Immature natural killer cell (primary cell): ENCODE data around the gene ZBTB20. TPM values are rescaled to one million over a fixed set of nuclear protein-coding genes. Genes with fewer than 3 reads are reported as not detected.

Source experiments
- DNase-seq, 3 donors: peaks; one replicate each; pipeline ENCODE4 v3.0.0; 2022; ENCODE audit warnings: mixed read lengths in 1 of 3
- H3K27ac Mint-ChIP-seq, 6 donors: one replicate each; pipeline ENCODE4 v1.8.0; 2020; ENCODE audit warnings: mixed read lengths in 6 of 6, mild to moderate bottlenecking in 5 of 6, inconsistent platforms in 4 of 6, moderate library complexity in 3 of 6
- H3K27me3 Mint-ChIP-seq, 3 donors: one replicate each; pipeline ENCODE4 v1.8.0; 2020 to 2021; ENCODE audit warnings: low read depth in 3 of 3, mild to moderate bottlenecking in 3 of 3, mixed read lengths in 3 of 3, moderate library complexity in 3 of 3, inconsistent platforms in 1 of 3
- H3K36me3 Mint-ChIP-seq, 3 donors: one replicate each; pipeline ENCODE4 v1.8.0; 2020; ENCODE audit warnings: mixed read lengths in 3 of 3, inconsistent platforms in 2 of 3, mild to moderate bottlenecking in 2 of 3
- H3K4me1 Mint-ChIP-seq, 2 donors: one replicate each; pipeline ENCODE4 v1.8.0; 2020; ENCODE audit warnings: inconsistent platforms in 2 of 2, mild to moderate bottlenecking in 2 of 2, mixed read lengths in 2 of 2, moderate library complexity in 1 of 2
- H3K4me3 Mint-ChIP-seq, 5 donors: one replicate each; pipeline ENCODE4 v1.8.0; 2020; ENCODE audit warnings: mild to moderate bottlenecking in 5 of 5, mixed read lengths in 5 of 5, inconsistent platforms in 3 of 5, moderate library complexity in 3 of 5
- H3K9me3 Mint-ChIP-seq, 6 donors: one replicate each; pipeline ENCODE4 v1.8.0; 2020; ENCODE audit warnings: mild to moderate bottlenecking in 6 of 6, mixed read lengths in 6 of 6, inconsistent platforms in 4 of 6, moderate library complexity in 3 of 6
- polyA plus RNA-seq, 3 donors: library from polyadenylated mRNA; unstranded; fragments of 300-500 nt; fragmentation: Illumina TruSeq; gene quantifications; one replicate each; pipeline ENCODE4 v1.2.3, GENCODE V29; 2021

The ZBTB20 gene
- polyA plus RNA-seq, 3 donors from 2014 or later = 7.2 to 21.3 (median 16.5) TPM

DNA sequence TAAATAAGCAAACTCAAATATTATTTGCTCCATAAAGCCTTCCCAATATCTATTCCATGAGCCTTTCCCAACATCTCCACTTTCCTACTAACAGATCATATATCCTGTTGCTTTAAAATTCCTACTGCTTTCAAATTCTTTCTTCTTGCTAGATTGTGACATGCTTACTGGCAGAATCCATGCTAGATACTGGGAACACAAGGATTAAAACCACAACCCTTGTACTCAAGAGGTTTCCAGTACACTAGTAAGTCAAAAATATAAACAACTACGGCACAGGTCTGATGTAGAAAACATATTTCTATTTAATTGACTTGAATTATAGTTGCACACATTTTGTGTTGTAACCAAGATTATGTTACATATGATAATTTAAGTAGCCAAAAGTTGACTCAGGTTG is 275.0 kb downstream of the ZBTB20 start:
- H3K4me1 Mint-ChIP-seq = no peaks in the 10 kb centered on the region
- no peaks in the 10 kb centered on the region for H3K9me3 Mint-ChIP-seq
- no peak overlapping the region for H3K4me3 Mint-ChIP-seq
- H3K27ac Mint-ChIP-seq = peak overlapping the region in 1 of 6 donors; percentile 23
- no peaks in the 10 kb centered on the region for H3K27me3 Mint-ChIP-seq
- H3K36me3 Mint-ChIP-seq = peaks cover 0 to 12% (median 6%) of the 10 kb centered on the region in 3 donors
- DNase-seq = no peak

DNA sequence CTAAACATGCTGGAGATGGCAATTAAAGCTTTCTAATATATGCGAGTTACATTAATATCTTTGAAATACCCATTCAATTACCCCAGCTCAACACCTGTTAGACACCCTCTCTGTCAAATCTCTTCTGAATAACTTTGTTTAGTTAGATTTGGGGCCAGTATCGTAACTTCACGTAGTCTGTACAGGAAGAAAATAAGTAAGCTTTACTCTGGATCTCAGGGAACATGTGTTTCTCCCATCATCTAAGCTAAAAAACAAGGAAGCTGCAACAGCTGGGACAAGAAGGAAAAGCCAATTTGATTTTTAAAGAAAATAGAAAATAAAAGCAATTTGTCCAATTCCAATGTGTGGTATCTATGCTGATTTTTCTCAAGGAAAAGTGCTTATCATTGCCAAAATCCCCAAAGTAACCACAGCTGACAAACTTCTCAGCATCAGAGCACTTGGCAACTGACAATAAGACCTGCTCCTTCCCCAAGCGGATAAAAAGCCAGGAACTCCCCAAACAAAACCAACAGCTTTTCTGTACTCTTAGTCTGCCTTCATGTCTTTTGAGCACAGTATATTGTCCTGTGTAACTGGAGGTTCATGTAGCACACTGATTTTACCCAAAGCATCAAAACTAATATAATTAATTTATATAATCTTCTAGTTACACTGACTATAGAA is 279.1 kb downstream of the ZBTB20 start:
- Mint-ChIP-seq H3K36me3 (peaks cover 0 to 12% (median 6%) of the 10 kb centered on the region in 3 donors), H3K27me3 (peaks cover 0 to 2% (median 0%) of the 10 kb centered on the region in 3 donors), H3K27ac (no peak overlapping the region), H3K9me3 (no peaks in the 10 kb centered on the region), H3K4me3 (no peak overlapping the region), H3K4me1 (peaks cover 11 to 15% of the 10 kb centered on the region in 2 donors)
- DNase-seq = no peak

DNA sequence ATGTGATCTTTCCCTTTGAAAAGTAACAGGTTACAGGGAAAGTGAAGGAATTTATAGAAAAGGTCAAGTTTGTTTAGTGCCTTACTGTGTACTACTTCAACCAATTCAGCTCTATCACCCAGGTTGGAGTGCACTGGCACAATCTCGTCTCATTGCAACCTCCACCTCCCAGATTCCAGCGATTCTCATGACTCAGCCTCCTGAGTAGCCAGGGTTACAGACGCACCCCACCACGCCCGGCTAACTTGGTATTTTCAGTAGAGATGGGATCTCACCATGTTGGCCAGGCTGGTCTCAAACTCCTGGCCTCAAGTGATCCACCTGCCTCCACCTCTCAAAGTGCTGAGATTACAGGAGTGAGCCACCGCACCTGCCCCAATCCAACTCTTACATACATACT is 279.7 kb downstream of the ZBTB20 start:
- Mint-ChIP-seq H3K9me3 (no peaks in the 10 kb centered on the region), H3K36me3 (peaks cover 0 to 11% (median 5%) of the 10 kb centered on the region in 3 donors), H3K27me3 (peaks cover 0 to 2% (median 0%) of the 10 kb centered on the region in 3 donors), H3K4me3 (no peak overlapping the region), H3K27ac (no peak overlapping the region), H3K4me1 (peaks cover 11 to 21% of the 10 kb centered on the region in 2 donors)
- no peak for DNase-seq

DNA sequence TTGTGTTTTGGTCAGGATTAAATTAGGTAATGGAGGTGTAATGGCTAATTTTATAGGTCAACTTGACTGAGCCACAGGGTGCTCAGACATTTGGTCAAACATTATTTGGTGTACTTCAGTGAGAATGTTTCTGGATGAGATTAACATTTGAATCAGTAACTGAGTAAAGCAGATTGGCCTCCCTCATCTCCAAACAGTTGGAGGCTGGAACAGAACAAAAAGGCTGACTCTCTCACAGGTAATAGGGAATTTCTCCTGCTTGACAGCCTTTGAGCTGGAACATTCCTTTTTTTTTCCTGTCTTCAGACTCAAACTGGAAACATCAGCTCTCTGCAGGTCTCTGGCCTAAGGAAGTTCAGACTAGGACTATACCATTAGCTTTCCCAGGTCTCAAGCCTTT is 280.7 kb downstream of the ZBTB20 start:
- Mint-ChIP-seq H3K4me1 (peaks cover 11 to 30% of the 10 kb centered on the region in 2 donors), H3K36me3 (peaks cover 0 to 4% (median 0%) of the 10 kb centered on the region in 3 donors), H3K4me3 (no peak overlapping the region), H3K9me3 (no peaks in the 10 kb centered on the region), H3K27ac (peak overlapping the region in 1 of 6 donors; percentile 21), H3K27me3 (peaks cover 0 to 2% (median 0%) of the 10 kb centered on the region in 3 donors)
- DNase-seq = no peak

DNA sequence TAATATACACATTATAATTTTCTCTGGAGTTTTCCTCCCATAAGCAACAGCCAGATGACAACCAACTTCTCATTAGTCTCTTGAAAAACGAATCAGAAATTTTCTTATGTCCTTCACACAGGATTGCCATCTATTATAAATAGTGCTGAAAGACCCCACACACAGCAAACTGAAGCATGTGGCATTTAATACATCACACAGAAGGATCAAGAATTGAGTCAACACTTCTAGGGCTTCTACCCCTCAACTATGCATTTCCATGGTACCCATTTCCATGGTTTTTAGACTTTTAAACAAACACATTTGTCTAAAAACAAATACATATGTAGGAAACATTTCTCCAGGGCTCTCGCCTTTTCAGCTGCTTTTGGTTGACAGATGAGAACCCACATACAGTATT is 282.1 kb downstream of the ZBTB20 start:
- DNase-seq = no peak
- no peak overlapping the region for H3K27ac Mint-ChIP-seq
- H3K27me3 Mint-ChIP-seq = peaks cover 0 to 2% (median 0%) of the 10 kb centered on the region in 3 donors
- H3K9me3 Mint-ChIP-seq = no peaks in the 10 kb centered on the region
- no peak overlapping the region for H3K4me3 Mint-ChIP-seq
- H3K4me1 Mint-ChIP-seq = peaks cover 12 to 33% of the 10 kb centered on the region in 2 donors
- peaks cover 0 to 4% (median 0%) of the 10 kb centered on the region in 3 donors for H3K36me3 Mint-ChIP-seq

DNA sequence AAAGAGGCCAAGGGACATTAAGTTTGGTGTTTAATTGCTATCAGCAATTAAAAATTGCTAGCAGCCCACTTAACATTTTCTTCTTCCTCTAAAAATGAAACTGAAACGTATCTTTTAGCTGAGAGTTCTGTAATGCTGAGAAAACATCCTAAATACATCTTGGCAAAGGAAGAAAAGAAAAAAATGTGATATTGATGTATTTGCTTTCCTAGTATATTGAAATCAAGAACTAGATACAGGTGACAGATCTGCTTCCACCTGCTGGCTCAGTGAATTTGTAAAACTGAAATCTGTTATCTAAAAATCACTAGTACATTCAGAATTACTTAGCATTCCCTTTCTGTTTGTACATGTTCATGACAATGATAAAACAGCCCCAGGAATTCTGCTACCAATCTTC is 283.2 kb downstream of the ZBTB20 start:
- peaks cover 0 to 4% (median 0%) of the 10 kb centered on the region in 3 donors for H3K36me3 Mint-ChIP-seq
- no peaks in the 10 kb centered on the region for H3K9me3 Mint-ChIP-seq
- H3K27me3 Mint-ChIP-seq = peaks cover 0 to 2% (median 2%) of the 10 kb centered on the region in 3 donors
- H3K27ac Mint-ChIP-seq = peak overlapping the region; percentile 82 to 92 (median 86)
- peak; percentile 13 to 17 (median 15) for DNase-seq
- peaks cover 12 to 33% of the 10 kb centered on the region in 2 donors for H3K4me1 Mint-ChIP-seq
- peak overlapping the region; percentile 75 to 89 (median 83) for H3K4me3 Mint-ChIP-seq

DNA sequence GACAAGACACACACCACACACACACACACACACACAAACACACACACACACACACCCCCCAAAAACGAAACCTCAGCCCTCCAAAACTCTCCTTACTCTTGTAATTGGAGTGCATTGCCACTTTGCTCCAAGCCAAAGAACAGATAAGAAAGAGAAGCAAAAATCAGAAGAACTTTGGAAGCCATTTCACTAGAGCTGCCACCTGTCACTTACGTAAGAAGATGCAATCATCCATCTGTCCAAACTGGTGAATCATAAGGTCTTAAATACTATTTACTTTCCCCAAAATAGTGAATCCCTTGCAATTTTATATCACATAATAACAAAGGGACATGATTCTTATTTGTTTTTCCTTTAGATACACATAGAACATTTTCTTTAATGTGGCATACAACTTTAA is 285.4 kb downstream of the ZBTB20 start:
- no peaks in the 10 kb centered on the region for H3K36me3 Mint-ChIP-seq

DNA sequence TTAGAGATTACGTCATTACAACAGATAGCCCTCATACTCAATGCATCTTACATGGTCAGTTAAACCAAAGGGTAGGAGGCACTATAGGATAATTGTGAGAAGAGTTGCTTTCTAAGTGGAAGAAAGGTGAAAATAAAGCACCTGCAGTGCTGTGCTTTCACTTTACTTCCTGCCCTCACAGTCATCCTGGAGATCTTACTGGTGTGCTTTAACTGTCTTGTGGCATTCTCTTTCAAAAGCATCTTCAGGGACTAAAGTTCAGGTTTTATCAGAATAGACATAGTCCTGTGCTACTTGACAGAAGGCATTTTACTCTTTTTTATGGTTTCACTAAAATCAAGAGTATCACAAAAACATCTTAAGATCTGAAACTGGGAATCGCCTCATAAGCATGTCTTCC is 286.6 kb downstream of the ZBTB20 start:
- Mint-ChIP-seq H3K4me1 (peaks cover 24 to 51% of the 10 kb centered on the region in 2 donors), H3K27ac (no peak overlapping the region), H3K36me3 (no peaks in the 10 kb centered on the region), H3K4me3 (no peak overlapping the region), H3K9me3 (no peaks in the 10 kb centered on the region), H3K27me3 (peaks cover 0 to 2% (median 2%) of the 10 kb centered on the region in 3 donors)
- no peak for DNase-seq

More for the DNA sequence above, 285.4 kb downstream of the ZBTB20 start:
- H3K4me1 Mint-ChIP-seq = peaks cover 16 to 39% of the 10 kb centered on the region in 2 donors
- DNase-seq = no peak
- H3K27me3 Mint-ChIP-seq = peaks cover 0 to 2% (median 2%) of the 10 kb centered on the region in 3 donors
- no peak overlapping the region for H3K4me3 Mint-ChIP-seq
- no peaks in the 10 kb centered on the region for H3K9me3 Mint-ChIP-seq
- peak overlapping the region in 1 of 6 donors; percentile 1 for H3K27ac Mint-ChIP-seq

DNA sequence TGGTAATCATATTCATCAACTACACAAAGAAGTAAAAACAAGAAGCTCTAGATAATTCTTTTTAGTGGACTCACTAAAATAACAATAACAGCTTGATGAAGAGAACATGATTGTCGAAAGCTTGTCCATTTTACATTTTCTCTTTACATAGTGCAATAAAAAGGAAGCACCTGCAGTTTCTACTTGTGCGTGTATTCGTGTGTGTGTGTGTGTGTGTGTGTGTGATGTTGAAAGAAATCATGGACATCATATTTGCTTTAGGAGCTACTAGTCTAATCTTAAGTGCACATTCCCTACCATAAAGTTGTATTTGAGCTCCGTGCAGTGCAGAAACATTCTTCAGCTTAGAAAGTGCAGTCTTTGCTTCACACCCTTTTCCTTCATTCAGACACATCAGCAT is 288.8 kb downstream of the ZBTB20 start:
- Mint-ChIP-seq H3K27me3 (peaks cover 0 to 2% (median 2%) of the 10 kb centered on the region in 3 donors), H3K36me3 (no peaks in the 10 kb centered on the region), H3K4me3 (no peak overlapping the region), H3K27ac (no peak overlapping the region), H3K9me3 (no peaks in the 10 kb centered on the region), H3K4me1 (peaks cover 18 to 49% of the 10 kb centered on the region in 2 donors)
- no peak for DNase-seq

DNA sequence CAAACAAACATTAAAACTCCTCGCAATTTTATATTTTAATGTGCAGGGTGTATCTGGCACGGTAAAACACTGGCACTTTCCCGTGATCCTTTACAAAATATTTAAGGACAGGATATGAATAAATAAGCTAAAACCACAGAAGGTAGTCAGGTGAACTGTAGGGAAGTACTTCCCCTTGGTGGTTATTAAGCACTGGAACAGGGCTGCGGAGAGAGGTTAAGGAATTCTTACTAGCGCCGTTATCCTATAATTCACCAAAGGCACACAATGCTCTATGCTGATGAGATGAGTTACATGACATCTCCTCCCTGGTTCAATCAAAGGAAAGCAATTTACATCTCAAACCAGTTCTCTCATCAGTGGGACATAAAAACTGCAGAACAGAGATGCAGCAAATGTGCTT is 289.8 kb downstream of the ZBTB20 start:
- Mint-ChIP-seq H3K4me3 (no peak overlapping the region), H3K27ac (no peak overlapping the region), H3K9me3 (no peaks in the 10 kb centered on the region), H3K4me1 (peaks cover 16 to 41% of the 10 kb centered on the region in 2 donors), H3K27me3 (peaks cover 0 to 2% (median 0%) of the 10 kb centered on the region in 3 donors), H3K36me3 (no peaks in the 10 kb centered on the region)
- no peak for DNase-seq

DNA sequence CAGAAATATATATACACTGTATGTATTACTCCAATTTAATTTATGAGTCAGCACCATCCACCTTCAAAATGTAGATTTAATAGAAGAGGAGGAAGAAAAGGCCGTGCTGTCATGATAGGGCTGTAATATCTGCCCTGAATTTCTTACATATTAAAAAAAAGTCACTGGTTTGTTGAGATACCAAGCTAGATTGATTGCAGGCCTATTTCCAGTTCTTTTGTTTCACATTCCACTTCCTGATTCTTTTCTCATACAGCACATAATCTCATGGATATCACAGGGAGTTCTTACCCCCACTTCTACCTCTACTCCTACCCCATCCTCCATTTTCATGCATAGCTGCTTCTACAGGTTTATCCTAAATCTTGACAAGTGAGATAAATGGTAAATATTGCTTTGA is 290.3 kb downstream of the ZBTB20 start:
- Mint-ChIP-seq H3K27me3 (peaks cover 0 to 2% (median 1%) of the 10 kb centered on the region in 3 donors), H3K4me1 (peaks cover 16 to 38% of the 10 kb centered on the region in 2 donors), H3K9me3 (no peaks in the 10 kb centered on the region), H3K27ac (peak overlapping the region in 2 of 6 donors; percentile 58), H3K36me3 (no peaks in the 10 kb centered on the region), H3K4me3 (no peak overlapping the region)
- no peak for DNase-seq

DNA sequence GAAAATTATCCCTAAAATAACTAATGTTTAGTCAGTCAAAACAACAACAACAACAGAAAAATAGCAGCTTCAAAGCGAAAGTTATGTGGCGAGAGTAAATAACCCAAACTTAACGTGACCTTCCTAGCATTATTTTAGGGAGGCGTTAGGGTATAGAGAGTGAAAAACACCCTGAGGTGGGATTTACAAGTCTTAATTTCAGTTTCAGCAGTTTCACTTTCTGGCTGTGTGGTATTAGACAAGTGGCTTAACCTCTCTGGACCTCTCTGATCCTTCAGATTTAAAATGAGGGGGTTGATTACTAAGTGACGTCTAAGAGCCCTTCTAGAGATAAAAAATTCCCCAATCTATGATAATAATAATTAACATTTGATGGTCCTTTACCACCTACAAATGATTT is 291.2 kb downstream of the ZBTB20 start:
- peaks cover 16 to 30% of the 10 kb centered on the region in 2 donors for H3K4me1 Mint-ChIP-seq
- peaks cover 0 to 2% (median 1%) of the 10 kb centered on the region in 3 donors for H3K27me3 Mint-ChIP-seq
- DNase-seq = peak in 1 of 3 donors; percentile 1
- no peaks in the 10 kb centered on the region for H3K36me3 Mint-ChIP-seq
- H3K9me3 Mint-ChIP-seq = no peaks in the 10 kb centered on the region
- peak overlapping the region in 3 of 6 donors; percentile 2 to 41 (median 7) for H3K27ac Mint-ChIP-seq
- H3K4me3 Mint-ChIP-seq = peak overlapping the region in 4 of 5 donors; percentile 12 to 67 (median 38)

DNA sequence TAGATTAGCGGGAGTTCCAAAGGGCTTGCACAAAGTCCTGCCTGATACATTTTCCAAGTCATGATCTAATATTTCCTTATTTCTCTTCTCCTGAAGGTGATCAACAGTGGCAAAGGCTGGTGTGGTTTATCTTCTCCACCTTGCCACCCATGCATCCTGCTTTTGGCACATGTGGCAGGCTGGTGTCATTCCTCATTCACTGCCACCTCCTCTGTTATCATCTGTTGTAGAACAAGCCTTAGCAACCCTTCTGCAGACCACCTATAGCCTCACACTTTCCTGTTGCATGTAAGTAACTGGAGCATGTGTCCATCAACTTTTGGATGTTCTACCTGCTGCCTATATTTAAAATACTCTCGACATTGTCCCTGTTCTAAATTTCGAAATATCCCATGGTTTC is 294.1 kb downstream of the ZBTB20 start:
- no peaks in the 10 kb centered on the region for H3K36me3 Mint-ChIP-seq
- no peak for DNase-seq
- peak overlapping the region in 1 of 6 donors; percentile 4 for H3K27ac Mint-ChIP-seq
- H3K9me3 Mint-ChIP-seq = no peaks in the 10 kb centered on the region
- peaks cover 14 to 30% of the 10 kb centered on the region in 2 donors for H3K4me1 Mint-ChIP-seq
- H3K4me3 Mint-ChIP-seq = no peak overlapping the region
- H3K27me3 Mint-ChIP-seq = peaks cover 0 to 1% (median 0%) of the 10 kb centered on the region in 3 donors

DNA sequence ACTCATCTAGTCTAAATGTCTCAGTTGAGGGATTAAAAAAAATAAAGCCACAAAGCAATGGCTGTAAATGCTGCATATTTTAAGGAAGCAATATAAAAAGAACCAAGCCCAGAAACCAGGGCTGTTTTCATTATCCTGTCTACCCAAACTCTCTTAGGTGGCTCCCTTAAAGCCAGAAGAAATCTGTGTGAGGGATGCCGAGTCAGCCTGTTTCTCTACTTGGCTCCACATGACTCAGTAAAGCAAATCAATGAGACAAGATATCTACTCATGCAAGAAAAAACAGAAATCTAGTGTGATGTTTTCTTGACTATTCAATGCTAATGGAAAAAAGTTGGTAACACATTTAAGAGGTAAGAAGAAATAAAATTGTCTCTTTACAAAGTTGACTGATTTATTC is 296.2 kb downstream of the ZBTB20 start:
- Mint-ChIP-seq H3K36me3 (no peaks in the 10 kb centered on the region), H3K4me3 (no peak overlapping the region), H3K4me1 (peaks cover 7 to 16% of the 10 kb centered on the region in 2 donors), H3K27ac (peak overlapping the region in 1 of 6 donors; percentile 1), H3K9me3 (no peaks in the 10 kb centered on the region), H3K27me3 (peaks cover 0 to 1% (median 0%) of the 10 kb centered on the region in 3 donors)
- no peak for DNase-seq
